Cardiac fibroblast (primary cell): ENCODE results near the gene CARD10.

Experiments
- DNase-seq, 2 donors: peaks; one replicate each; pipeline versions ENCODE4 v3.0.0 to v3.0.0-alpha.2; 2010; ENCODE audit warnings: low read depth in 2 of 2
- H3K4me3 ChIP-seq, 2 donors: replicated peaks in 1 of 2; 1 replicate in 1 of 2; 2 replicates in 1 of 2; pipeline ENCODE4 v1.5.1; 2011; ENCODE audit warnings: low read depth in 2 of 2, low read length in 2 of 2, mild to moderate bottlenecking in 2 of 2, moderate library complexity in 1 of 2
- CTCF ChIP-seq: IDR thresholded peaks from one replicate; pipeline ENCODE4 v1.5.1; 2011; ENCODE audit warnings: low read depth, mild to moderate bottlenecking, low read length, inconsistent platforms

The CARD10 gene

GRCh38 chr22:37525073-37525745 is 6.0 kb upstream of the CARD10 start:
- no peak overlapping the region for H3K4me3 ChIP-seq
- DNase-seq, result peak; percentile 74 to 83

GRCh38 chr22:37522482-37522881 is 3.3 kb upstream of the CARD10 start:
- no peak overlapping the region for H3K4me3 ChIP-seq
- no peak for TF ChIP-seq CTCF
- DNase-seq, result no peak

More at GRCh38 chr22:37525073-37525745, 6.0 kb upstream of the CARD10 start:
- TF ChIP-seq CTCF, result no peak

- no peak for TF ChIP-seq CTCF
- no peak overlapping the region for H3K4me3 ChIP-seq
- no peak for DNase-seq
These were observed 2.1 kb upstream of the CARD10 start for GRCh38 chr22:37521236-37521739.

GRCh38 chr22:37520776-37521191 is 1.6 kb upstream of the CARD10 start:
- H3K4me3 ChIP-seq, result no peak overlapping the region
- TF ChIP-seq CTCF, result no peak
- no peak for DNase-seq

- DNase-seq, result no peak
- peak overlapping the region; percentile 50 to 65 for H3K4me3 ChIP-seq
- no peak for TF ChIP-seq CTCF
These were observed 527 bp downstream of the CARD10 start for GRCh38 chr22:37518509-37519267.

GRCh38 chr22:37517826-37518450 is 1.3 kb downstream of the CARD10 start:
- no peak for DNase-seq
- TF ChIP-seq CTCF, result no peak
- H3K4me3 ChIP-seq, result peak overlapping the region; percentile 50 to 65
